Measurements from ENCODE around the gene MARCHF2.

The MARCHF2 gene

GRCh38 chr19:8481616-8482015 is 68.5 kb downstream of the MARCHF2 start:
- no peak for DNase-seq

GRCh38 chr19:8482696-8483095 is 69.6 kb downstream of the MARCHF2 start:
- no peak for DNase-seq

- DNase-seq: no peak
Observed at GRCh38 chr19:8483165-8483564, 70.1 kb downstream of the MARCHF2 start.

- no peak for DNase-seq
Observed at GRCh38 chr19:8484331-8484894, 71.3 kb downstream of the MARCHF2 start.

- no peak for DNase-seq
Observed at GRCh38 chr19:8485561-8486371, 72.7 kb downstream of the MARCHF2 start.

- DNase-seq: no peak
Observed at GRCh38 chr19:8486661-8487136, 73.6 kb downstream of the MARCHF2 start.

- DNase-seq: no peak
Observed at GRCh38 chr19:8487137-8487851, 74.2 kb downstream of the MARCHF2 start.

- DNase-seq: no peak
Observed at GRCh38 chr19:8488365-8488764, 75.3 kb downstream of the MARCHF2 start.
